OCI-LY3 (cell line): ENCODE data around the gene PARN.

Experiments
- CTCF ChIP-seq: fragments of 200-600, 300-600 bp; sonication (generic); IDR thresholded peaks from 2 replicates; pipeline ENCODE4 v1.5.1; 2014; ENCODE audit warnings: antibody characterized with exemption, low read length, low read depth
- EZH2phosphoT487 ChIP-seq: fragments of 200-600 bp; shearing (Covaris generic); IDR thresholded peaks from 2 replicates; pipeline ENCODE4 v1.6.1; 2018; ENCODE audit warnings: antibody characterized with exemption, mixed run types, low read depth

GRCh38 chr16:14629919-14630619 is at the start of gene PARN:
- TF ChIP-seq CTCF (no peak), EZH2phosphoT487 (no peak)
